NCI-H1417 (cell line): ENCODE results near the gene CHCHD6.

Source experiments
- DNase-seq, 3 experiments: peaks; one replicate each; lab custom pipeline; 2025; lab: John Stamatoyannopoulos, UW

CHCHD6 gene

DNA sequence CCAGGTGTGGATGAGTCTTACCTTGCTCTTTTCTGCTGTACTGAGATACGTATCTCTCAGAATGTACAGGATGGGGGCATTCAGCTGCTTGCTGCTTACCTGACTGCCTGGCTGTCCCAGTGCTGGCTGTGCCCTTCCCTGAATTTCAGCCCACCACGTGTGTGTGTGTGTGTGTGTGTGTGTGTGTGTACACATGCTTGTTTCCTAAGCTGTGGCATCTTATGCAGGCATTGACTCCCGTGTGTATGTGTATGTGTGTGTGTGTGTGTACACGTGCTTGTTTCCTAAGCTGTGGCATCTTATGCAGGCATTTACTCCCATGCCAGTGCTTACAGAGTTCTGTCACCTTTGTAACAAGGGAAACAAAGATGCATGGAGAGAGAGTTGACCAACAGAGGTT, 218.4 kb downstream of the CHCHD6 start:
- no peak for DNase-seq

DNA sequence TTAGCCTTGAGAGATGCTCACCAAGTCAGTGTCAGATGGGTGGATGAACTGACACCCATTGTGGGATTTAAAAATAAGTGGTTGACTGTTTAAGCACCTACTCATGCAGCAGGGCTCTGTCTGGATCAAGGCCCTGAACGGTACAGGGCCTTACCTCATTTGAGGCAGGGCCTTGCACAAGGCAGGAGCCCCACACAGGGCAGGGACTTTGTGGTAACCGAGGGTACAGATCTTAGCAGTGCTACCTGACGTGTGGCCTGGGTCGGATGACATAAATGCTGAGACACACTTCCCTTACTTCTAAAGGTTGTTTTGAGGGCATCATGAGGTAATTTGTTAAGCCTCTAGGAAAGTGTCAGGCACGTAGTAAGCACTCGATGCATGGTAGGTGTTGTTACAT, 219.4 kb downstream of the CHCHD6 start:
- DNase-seq = no peak

DNA sequence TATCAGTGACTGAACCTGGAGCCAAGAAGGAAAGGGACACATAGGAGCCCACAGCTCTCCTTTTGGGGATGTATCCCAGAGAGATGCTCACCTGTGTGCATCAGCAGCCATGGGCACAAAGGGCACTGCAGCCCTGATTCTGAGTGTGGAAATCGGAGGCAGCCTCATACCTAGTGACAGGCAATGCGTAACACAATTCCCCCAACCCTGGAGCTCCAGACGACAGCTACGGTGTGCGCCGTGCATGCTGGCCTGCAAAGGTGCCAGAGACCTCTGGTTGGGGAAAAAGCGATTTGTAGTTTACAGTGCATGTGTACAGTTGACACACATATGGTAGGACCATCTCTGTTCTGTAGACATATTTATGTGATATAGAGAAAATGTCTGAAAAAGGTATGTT, 219.9 kb downstream of the CHCHD6 start:
- DNase-seq = no peak

DNA sequence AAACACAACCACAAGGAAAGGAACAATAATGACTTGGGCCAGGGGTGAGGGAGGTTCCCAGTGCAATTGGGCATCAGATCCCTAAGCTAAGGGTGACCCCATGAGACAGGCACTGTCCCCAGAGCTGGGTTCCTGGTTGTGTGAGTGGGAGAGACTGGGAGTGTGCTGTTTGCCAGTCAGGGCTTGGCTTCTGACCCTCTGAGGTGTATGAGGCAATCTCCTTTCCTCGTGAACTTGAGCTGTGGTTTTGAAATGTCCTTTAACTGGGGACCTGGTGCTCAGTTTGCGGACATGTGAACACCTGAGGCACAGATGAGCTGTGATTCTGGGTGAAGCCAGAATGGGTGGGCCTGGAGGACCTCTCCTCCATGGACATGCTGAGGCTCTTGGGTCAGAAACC, 220.4 kb downstream of the CHCHD6 start:
- DNase-seq = no peak

DNA sequence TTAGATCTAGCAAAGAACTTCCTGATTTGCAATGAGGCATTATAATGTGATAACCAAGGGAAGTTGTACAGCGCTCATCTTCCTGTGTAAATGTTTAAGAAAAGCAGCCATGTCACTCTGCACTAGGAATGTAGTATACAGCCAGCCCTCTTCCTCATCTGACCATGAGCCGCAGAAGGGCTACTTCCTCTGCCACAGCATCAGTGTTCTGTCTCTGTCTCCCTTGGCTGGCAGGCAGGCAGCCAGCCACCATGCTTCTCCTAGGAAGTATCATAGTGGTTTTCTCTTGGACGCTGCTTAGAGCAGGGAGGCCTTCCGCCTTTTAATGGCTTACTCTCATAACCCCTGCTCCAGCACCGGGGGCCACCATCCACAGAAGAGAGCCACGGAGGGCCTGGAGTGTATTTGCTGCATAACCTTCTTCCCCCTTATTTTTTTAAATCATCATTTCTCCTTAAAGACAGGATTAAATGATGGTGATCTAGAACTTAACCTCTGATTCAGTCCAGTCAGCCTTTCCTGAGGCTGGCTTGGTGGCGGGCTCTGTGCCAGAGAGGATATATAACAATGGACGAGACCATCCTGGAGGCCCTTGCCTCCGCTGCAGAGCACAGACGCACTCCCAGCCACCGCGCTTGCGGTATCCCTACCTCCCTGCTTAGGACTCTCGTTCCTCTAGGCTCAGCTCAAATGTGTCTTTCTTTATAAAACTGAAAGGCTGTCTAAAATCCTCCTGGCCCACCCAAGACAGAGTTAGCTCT, 221.6 kb downstream of the CHCHD6 start:
- no peak for DNase-seq

DNA sequence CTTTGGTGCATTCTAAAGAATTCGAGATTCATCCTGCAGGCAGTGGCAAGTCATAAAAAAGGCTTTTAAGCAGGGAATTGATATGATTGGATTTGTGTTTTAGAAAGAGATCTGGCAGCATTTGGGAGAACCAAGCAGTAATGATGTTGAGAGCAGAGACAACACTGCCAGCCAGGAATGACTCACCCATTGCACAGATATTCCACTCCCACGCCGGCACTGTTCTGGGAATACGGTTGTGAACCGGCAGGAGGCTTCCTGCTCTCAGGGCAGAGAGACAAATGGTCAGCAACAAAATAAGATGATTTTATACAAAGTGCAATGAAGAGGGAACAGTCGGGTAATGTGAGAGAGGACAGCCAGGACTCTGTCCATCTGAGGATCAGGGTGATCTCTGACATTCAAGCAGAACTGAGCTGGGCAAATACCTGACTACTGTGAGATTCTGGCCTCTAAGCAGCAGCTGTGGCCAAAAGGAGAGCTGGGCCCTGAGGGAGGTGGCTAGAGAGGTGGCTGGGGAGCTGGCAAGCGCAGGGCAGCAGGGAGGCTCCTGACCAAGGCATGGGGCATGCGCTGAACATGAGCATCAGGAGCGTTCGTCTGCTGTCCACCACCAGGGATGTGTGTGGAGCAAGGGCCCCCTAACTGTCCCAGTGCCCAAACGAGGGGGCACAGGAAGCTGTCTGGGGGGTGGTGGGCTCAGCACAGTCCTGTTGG, 222.8 kb downstream of the CHCHD6 start:
- DNase-seq = no peak

DNA sequence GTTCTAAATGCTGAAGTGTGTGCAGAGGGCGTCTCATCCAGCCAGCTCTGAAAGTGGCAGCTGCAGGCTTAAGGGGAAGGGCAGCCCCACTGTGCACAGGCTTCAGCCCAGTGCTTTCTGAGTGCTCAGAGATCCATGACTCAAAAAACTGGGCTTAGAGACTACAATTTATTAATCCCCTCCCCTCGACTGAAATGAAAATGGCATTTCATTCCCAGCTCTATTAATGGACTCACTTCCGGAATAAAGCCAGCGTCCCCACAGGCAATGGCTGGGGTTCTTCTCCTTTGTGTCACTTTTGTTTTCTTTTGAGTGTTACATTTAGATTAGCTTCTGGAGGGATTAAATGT, 223.3 kb downstream of the CHCHD6 start:
- no peak for DNase-seq

DNA sequence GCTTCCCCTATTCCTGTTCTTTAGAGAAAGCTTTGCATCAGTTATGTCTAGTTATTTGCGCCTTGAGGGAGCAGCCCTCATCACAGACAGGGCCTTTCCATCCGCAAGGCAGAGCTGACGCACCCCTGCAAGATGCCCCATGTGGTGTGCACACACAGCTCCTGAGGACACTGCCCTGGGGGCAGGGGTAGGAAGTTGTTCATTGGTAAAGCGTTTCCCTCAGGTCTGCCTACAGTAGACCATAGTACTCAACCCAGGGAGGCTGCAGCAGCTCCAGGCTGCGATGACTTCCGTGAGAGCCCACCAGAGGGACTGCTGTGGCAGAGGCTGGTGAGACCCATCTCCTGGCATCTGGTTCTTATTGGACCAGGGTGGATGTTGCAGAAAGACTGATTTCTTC, 223.8 kb downstream of the CHCHD6 start:
- peak in 2 of 3 experiments; percentile 29 to 46 for DNase-seq

DNA sequence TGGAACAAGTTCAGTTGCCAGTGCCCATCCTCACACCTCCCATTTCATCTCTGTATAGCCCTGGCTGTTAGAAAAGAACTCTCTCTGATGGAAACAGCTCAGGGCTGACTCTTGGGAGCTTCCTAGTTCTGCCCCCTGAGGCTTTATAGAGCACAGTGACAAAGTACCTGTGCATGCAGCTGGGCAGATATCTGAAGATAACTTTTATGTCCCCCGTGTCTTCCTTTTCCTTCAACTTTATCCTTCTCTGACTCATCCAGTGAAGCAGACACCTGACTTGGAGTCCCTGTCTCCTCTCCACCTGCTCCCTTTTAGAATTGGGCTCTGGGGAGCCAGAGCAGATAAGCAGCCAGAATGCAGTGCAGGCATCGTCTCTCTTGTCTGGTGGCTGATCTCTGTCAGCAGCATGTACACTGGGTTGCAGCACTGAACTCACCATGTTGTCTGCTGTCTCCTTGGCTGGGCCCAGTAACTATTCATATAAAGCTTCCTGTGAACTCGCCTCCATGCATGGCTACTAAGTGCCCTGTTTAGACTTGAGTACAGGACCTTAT, 225.0 kb downstream of the CHCHD6 start:
- DNase-seq = no peak

DNA sequence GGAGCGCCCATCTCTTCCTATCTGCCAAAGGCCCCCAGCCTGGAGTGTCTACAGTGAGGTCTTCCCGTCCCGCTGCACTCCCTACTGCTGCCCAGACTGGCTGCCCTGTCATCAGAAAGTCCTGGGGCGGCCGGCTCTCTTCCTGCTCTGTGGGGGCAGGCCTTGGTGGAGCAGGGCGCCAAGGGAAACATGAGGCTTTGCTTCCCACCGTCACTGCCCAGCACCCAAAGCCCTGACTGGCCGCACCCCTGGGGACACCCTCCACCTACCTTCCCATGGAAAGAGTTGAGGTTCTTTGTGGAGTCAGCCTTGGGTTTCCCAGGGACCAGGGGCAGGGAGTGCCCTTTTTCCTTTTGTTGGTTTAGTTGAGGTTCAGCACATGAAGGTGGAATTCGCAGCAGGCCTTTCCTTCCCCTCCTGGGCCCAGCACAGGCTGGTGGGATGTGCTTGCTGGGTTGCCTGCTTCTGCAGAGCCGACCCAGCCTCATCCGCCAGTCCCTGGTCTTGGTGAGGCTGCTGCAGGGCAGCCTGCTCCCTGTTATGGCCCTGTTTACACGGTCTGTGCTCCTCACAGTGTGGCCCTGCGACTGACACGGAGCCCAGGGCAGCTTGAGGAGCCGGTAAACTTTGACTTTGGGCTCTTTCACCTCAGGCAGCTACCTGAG, 227.0 kb downstream of the CHCHD6 start:
- no peak for DNase-seq

DNA sequence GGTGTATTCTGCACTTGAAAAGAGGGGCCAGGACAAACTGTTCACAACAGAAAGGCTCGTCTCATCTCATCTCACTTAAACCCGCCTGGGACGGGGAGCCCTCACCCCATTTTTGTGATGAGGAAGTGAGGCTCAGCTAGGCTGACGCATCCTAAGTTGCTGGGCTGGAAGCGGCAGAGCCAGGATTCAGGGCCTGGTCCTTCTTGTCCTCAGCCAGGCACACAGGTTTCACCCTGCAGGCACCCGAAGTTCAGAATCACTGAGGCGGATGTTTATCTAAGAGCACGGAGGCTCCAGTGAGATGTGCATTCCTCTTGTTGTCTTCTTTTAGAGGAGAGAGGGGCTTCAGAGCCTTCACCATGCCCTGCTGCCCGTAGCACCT, 227.8 kb downstream of the CHCHD6 start:
- DNase-seq = no peak

DNA sequence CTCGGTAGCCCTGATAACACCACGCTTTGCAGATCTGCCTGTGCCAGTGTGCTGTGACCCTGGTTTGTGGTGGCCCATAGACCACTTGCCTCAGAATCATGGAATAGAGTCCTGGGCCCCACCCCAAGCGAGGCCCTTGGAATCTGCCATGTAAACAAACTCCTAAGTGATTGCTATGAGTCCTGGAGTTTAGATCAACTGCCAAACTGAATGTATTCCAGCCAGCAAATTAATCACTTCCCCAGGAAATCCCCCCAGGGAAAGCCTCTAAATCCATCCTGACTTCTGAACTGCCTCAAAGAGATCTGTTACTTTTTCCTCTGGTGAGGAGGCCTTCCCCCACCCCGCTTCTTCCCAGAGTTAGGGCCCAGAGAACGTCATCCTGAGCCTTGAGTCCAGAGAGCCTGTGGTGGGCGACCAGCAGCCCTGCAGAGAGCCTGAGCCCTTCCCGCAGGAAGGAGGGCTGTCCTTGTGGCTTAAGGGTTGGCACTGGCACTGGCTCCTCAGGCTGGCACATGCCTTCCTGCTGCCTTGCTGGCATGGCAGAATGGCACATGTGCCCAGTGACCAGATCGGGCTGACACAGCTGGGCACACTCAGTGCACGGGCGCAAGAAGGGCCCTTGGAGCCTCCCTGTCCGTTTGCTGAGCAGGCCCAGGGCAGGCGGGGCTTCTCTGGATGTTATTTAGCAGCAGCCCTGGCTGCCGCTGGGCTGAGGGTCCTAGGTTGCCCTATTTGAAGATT, 228.3 kb downstream of the CHCHD6 start:
- DNase-seq = no peak

DNA sequence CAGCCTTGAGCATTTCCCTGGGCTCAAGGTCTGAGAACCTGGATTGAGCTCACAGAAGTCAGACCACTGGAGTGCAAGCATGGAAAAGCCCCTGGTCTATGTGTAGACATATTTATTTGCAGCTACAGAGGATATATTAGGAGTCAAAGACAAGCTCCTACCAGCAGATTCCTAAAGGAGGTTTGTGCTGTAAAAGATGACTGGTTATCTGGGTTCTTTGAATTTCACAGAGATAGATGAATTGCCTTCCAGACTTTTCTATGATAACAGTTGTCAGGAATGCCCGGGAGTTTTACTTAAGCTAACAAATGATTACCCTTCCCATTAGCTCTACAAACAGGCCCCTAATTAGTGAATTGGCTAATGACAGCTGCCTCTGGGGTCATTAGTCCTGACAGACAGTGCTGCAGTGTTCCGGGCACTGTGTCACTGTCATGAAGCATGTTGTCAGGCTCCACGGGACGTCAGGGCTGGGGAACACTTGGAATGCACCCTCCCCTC, 230.0 kb downstream of the CHCHD6 start:
- DNase-seq = peak in 2 of 3 experiments; percentile 59 to 89

DNA sequence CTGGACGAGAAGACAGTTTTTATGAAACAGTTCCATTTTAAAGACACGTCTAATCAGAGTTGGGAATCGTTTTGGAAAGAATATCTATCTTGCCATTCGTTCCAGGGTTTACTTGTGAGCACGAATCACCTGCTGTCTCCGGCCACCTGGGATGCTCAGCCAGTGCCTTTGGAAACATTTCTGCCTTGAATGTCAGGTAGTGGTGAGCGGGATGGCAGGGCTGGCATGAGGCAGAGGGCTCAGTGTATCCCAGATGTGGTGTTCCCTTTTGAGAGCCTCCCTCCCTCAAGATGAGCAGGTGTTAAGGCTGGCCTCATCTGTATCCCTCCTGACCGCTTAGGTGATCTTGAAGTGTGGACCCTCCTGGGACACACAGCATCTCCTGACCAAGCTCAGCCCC, 231.0 kb downstream of the CHCHD6 start:
- no peak for DNase-seq

DNA sequence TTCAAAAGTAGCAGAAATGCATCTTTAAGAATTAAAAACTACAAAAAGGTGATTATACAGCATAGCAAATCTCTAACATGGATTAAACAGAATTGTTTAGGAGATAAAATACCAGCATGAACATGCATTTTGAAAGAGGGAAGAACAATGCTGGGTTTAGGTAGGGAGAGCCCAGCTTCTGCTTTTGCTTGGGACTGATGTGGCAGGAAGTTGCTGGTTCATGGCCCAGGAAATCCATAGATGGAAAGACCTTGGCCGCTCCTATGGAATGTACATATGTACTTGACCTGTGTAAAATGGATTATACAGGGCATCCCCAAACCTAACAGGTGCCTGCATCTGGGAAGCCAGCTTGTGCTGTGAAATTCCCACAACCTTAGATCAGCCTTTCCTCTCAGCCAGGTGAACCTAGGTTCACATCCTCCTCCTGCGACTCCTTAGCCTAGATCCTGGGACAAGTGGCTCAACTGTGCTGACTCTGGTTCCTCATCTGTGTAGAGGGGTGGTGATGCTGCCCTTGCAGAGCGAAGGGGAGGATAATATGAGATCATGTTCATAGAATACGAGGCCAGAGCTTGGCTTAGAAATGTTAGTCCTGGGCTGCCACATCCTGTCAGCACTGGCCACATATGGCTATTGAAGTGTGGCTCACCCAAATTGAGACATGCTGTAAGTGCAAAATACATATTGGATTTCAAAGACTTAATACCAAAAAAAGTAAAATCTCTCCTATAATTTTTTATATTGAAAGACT, 231.9 kb downstream of the CHCHD6 start:
- DNase-seq = no peak

DNA sequence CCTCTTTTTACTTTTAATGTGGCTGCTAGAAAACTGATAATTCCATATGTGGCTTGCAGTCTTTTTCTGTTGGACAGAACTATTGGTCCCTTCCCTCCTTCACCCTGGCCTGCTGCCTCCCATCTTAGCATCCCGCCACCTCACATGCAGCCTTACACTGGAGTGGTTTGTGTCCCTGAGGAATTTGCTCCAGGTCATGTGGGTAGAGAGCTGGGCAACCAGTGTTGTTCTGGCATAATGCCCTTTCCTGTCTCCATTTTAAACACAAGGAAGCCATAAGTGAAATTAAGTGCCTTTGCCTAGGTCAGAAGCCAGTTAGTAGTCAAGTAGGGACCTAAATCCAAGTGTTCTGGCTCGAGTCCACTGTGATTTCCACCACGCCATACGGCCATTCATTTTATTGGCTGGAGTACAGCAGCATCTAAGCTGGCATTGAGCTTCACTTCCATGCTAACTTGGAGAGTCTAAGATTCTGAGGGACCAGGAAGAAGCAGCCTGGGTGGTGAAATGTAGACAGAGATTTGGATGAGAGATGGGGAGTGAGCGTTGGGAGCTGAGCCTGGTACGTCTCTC, 232.9 kb downstream of the CHCHD6 start:
- no peak for DNase-seq

DNA sequence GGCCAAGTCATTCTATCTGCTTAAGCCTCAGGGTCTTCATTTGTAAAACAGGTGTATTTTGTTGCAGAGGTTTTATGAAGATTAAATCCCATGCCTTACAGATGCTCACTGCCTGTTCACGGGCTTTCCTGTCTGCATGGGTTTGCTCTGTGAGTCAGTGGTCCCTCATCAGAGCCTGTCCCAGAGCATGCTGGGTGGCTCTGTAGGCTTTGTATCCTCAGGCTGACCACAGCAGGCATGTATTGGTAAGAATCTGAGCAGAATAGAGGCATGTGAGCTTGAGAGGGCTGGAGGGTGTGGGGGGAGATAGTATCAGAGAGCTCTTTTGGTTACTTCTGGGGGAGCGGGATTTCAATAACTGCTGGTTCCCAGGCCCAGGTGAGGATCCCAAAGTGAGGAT, 233.5 kb downstream of the CHCHD6 start:
- no peak for DNase-seq

DNA sequence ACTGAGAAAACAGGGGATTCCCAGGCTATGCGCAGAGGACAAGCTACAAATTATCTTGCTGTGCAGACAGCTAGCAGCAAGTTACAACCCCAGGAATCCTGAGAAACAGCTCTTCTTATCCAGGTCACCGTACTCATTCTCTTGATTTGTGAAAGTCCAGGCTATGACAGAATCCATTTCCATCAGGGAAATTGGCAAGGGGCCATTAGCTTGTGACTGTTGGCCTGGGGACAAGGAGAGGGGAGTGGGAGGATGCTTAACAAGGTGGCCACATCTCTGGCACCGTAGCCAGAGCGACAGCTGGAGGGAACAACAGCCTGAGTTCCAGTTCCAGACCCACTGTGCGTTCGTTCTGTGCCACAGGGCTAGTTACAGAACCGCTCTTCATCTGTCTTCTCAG, 233.9 kb downstream of the CHCHD6 start:
- DNase-seq = peak in 1 of 3 experiments; percentile 14

DNA sequence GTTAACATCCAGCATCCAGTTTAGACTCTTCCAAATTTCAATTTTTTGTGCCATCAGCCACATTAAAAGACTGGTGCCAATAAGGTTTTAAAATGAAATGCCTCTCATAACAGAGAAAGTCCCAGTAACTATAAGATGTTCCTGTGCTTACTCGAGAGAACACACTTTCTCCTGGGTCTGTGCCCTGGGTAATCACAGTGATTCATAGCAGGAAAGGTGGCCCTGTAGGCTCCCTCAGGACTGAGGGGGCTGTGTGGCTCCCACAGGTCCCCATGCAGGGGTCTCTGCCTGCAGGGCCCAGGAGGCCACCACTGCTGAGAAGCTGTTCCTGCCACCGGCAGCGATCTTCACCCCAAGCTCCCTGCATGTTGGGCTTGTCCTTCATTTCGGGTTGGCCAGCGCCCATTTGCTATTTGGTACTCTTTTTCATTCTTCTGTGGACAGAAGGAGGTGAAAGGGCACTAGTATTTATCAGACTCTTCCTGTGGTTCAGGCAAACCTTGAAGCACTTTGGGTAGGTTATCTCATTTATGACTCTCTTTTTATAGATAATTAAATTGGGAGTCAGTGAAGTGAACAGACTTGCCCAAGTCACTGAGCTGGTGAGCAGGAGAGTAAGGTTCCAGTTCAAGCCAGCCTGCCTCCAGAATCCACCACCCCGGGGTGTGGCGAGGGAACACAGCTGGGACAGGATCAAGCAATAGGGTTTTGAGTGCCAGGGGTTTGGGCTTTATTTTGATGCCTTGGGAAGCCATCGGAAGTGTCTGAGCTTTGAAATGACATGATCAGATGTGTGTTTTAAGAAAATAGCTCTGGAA, 234.7 kb downstream of the CHCHD6 start:
- no peak for DNase-seq

DNA sequence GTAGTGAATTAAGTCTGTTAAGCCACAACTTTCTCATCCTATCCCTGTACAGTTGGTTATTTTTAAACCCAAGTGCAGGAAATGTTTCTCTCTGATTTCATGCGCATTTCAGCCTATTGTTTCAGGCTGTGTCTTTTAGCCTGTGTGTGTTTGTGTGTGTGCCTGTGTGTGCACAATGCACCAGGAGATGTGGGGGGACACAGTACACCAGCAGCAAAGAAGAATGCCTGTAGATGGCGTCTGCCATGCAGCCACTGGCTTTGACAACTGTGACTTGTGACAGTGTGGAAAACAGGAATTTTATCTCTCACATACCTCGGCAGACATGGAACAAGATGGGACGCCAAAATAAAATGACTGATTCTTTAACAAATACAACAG, 235.3 kb downstream of the CHCHD6 start:
- no peak for DNase-seq
